IMR-90 (cell line): Measurements from ENCODE around the gene TNS3. TPM values are rescaled to one million over a fixed set of nuclear protein-coding genes. Genes with fewer than 3 reads are reported as not detected.

Experiments
- ATAC-seq: fragments of 200-7000 bp; cut with Tn5 transposase; 2 replicates; pipeline ENCODE4 v1.9.1; 2020; ENCODE audit warnings: low read depth, mild to moderate bottlenecking, moderate library complexity
- BruUV-seq: library from RNA; stranded (reverse); fragments of 400-500 nt; replicated peaks from 2 replicates; lab custom pipeline; 2021; lab: Mats Ljungman, UMichigan
- CTCF ChIA-PET: fragments of 300-600 bp; formaldehyde crosslinking; extraction: SDS; loops from one replicate; lab custom pipeline; 2021; ENCODE audit warnings: antibody characterized with exemption; lab: Yijun Ruan, JAX
- POLR2A ChIA-PET: fragments of 300-600 bp; sonication (Branson Sonifier 250); formaldehyde crosslinking; loops from one replicate; lab custom pipeline; 2022; ENCODE audit warnings: antibody characterized with exemption; ENCODE audit not compliant: unreplicated experiment; lab: Charles Lee
- DNase-seq: peaks from one replicate; pipeline ENCODE4 v3.0.0; 2013
- H2AFZ ChIP-seq: replicated peaks from 2 replicates; pipeline ENCODE3; 2013; ENCODE audit warnings: low read length, mild to moderate bottlenecking; ENCODE audit not compliant: poor library complexity
- H2AK5ac ChIP-seq: 2 replicates; pipeline ENCODE4 v1.6.1; 2013; ENCODE audit warnings: low read depth, low read length, inconsistent platforms
- H2AK9ac ChIP-seq: replicated peaks from 2 replicates; pipeline ENCODE3; 2013; ENCODE audit warnings: mild to moderate bottlenecking, low read depth, low read length, moderate library complexity; ENCODE audit not compliant: poor library complexity
- H2BK120ac ChIP-seq: 2 replicates; pipeline ENCODE4 v1.6.1; 2013; ENCODE audit warnings: low read depth, low read length, inconsistent platforms
- H2BK15ac ChIP-seq: 3 replicates; pipeline ENCODE4 v1.6.1; 2013; ENCODE audit warnings: low read depth, low read length, inconsistent platforms
- H2BK20ac ChIP-seq: 2 replicates; pipeline ENCODE4 v1.6.1; 2013; ENCODE audit warnings: low read depth, mild to moderate bottlenecking, inconsistent platforms, low read length, moderate library complexity
- H2BK5ac ChIP-seq: 2 replicates; pipeline ENCODE4 v1.6.1; 2013; ENCODE audit warnings: mild to moderate bottlenecking, low read depth, low read length, inconsistent platforms; ENCODE audit not compliant: poor library complexity, severe bottlenecking
- H3K14ac ChIP-seq: replicated peaks from 2 replicates; pipeline ENCODE4 v1.6.1; 2013; ENCODE audit warnings: low read depth, low read length, inconsistent platforms
- H3K18ac ChIP-seq: 2 replicates; pipeline ENCODE4 v1.6.1; 2013; ENCODE audit warnings: low read depth, low read length, control low read depth
- H3K23ac ChIP-seq: 2 replicates; pipeline ENCODE4 v1.6.1; 2013; ENCODE audit warnings: low read depth, low read length, inconsistent platforms
- H3K27ac ChIP-seq: 2 replicates; pipeline ENCODE4 v1.5.1; 2013; ENCODE audit warnings: mild to moderate bottlenecking, control low read depth, low read length; ENCODE audit not compliant: insufficient read depth
- H3K27me3 ChIP-seq: 2 replicates; pipeline ENCODE4 v1.6.1; 2013; ENCODE audit warnings: low read length; ENCODE audit not compliant: control insufficient read depth, insufficient read depth
- H3K36me3 ChIP-seq: 2 replicates; pipeline ENCODE4 v1.6.1; 2013; ENCODE audit warnings: low read length, mixed read lengths; ENCODE audit not compliant: control insufficient read depth, insufficient read depth
- H3K4ac ChIP-seq: 2 replicates; pipeline ENCODE4 v1.6.1; 2013; ENCODE audit warnings: low read depth, low read length, inconsistent platforms
- H3K4me1 ChIP-seq: 2 replicates; pipeline ENCODE4 v1.6.1; 2013; ENCODE audit warnings: low read length, mixed read lengths; ENCODE audit not compliant: control insufficient read depth, insufficient read depth
- H3K4me2 ChIP-seq: 2 replicates; pipeline ENCODE4 v1.6.1; 2013; ENCODE audit warnings: low read depth, mild to moderate bottlenecking, control low read depth, low read length, moderate library complexity
- H3K4me3 ChIP-seq: 2 replicates; pipeline ENCODE4 v1.5.1; 2013; ENCODE audit warnings: low read depth, mild to moderate bottlenecking, control low read depth, low read length, moderate library complexity; ENCODE audit not compliant: insufficient read depth
- H3K56ac ChIP-seq: 2 replicates; pipeline ENCODE4 v1.6.1; 2013; ENCODE audit warnings: low read length, inconsistent platforms; ENCODE audit not compliant: insufficient read depth; ENCODE audit errors: extremely low read depth
- H3K79me1 ChIP-seq, 2 experiments: 2 replicates each; pipeline ENCODE4 v1.6.1; 2013; ENCODE audit warnings: low read length in 2 of 2, inconsistent platforms in 1 of 2, low read depth in 1 of 2
- H3K9ac ChIP-seq: 2 replicates; pipeline ENCODE4 v1.6.1; 2013; ENCODE audit warnings: low read depth, low read length, control low read depth
- H3K9me1 ChIP-seq: 2 replicates; pipeline ENCODE4 v1.6.1; 2013; ENCODE audit warnings: low read length, inconsistent platforms; ENCODE audit not compliant: insufficient read depth
- H3K9me3 ChIP-seq: 2 replicates; pipeline ENCODE4 v1.6.1; 2013; ENCODE audit warnings: low read length; ENCODE audit not compliant: control insufficient read depth, insufficient read depth
- H4K20me1 ChIP-seq: 2 replicates; pipeline ENCODE4 v1.6.1; 2013; ENCODE audit warnings: low read length, inconsistent platforms; ENCODE audit not compliant: insufficient read depth
- H4K5ac ChIP-seq: 2 replicates; pipeline ENCODE4 v1.6.1; 2013; ENCODE audit warnings: mild to moderate bottlenecking, low read depth, low read length, control low read depth
- H4K8ac ChIP-seq, 2 experiments: 2 replicates each; pipeline ENCODE4 v1.6.1; 2013; ENCODE audit warnings: low read depth in 2 of 2, low read length in 2 of 2, control low read depth in 1 of 2, inconsistent platforms in 1 of 2
- H4K91ac ChIP-seq: 2 replicates; pipeline ENCODE4 v1.6.1; 2013; ENCODE audit warnings: low read depth, low read length, inconsistent platforms; ENCODE audit not compliant: insufficient read depth
- FOS ChIP-seq: fragments of 150-350 bp; IDR thresholded peaks from 2 replicates; pipeline ENCODE4 v1.6.1; 2016; ENCODE audit warnings: low read depth, low read length
- MXI1 ChIP-seq: IDR thresholded peaks from 2 replicates; pipeline ENCODE4 v1.6.1; 2012; ENCODE audit warnings: low read depth, mild to moderate bottlenecking, low read length, moderate library complexity, borderline replicate concordance
- WGBS, 2 experiments: methylation state at CpG; one replicate each; pipeline versions ENCODE4 v1.1.5 to v1.1.7; 2013; ENCODE audit warnings: missing lambda C conversion rate in 2 of 2; ENCODE audit not compliant: insufficient read length in 1 of 2; ENCODE audit errors: extremely low coverage in 2 of 2; 5-methylcytosine and 5-hydroxymethylcytosine counted together
- dilution Hi-C: fragments of 300-500 bp; cut with HindIII; formaldehyde crosslinking; loops from one replicate; pipeline ENCODE4 v1.14.3; 2018; ENCODE audit warnings: low sequenced_read_pairs; ENCODE audit not compliant: unreplicated experiment
- in situ Hi-C: fragments of 300-500 bp; cut with MboI; formaldehyde crosslinking; loops from 3 replicates; pipeline ENCODE4 v1.14.3; 2019; ENCODE audit warnings: low sequenced_read_pairs, inconsistent platforms, mixed read lengths
- intact Hi-C: fragments of 100-400 bp; cut with micrococcal nuclease; formaldehyde crosslinking; loops from 2 replicates; pipeline ENCODE4 v1.10.0; 2022
- polyA plus RNA-seq, 3 experiments: library from polyadenylated mRNA; depleted of rRNA; stranded (reverse); fragments of >200 nt; gene quantifications; 2 replicates each; pipeline ENCODE4 v1.2.3, GENCODE V29; 2012; ENCODE audit warnings: low replicate concordance in 1 of 3
- total RNA-seq: library from RNA; depleted of rRNA; stranded (reverse); fragments of >200 nt; gene quantifications from 2 replicates; pipeline ENCODE4 v1.2.3, GENCODE V29; 2012
- TF ChIP-seq, protein P1 (sequence below): fragments of 150-350 bp; IDR thresholded peaks from 2 replicates; pipeline ENCODE4 v1.6.1; 2016; ENCODE audit warnings: low read depth, mild to moderate bottlenecking, low read length, moderate library complexity, borderline replicate concordance

TNS3 gene
- total and polyA plus RNA-seq, 2 of the 4 experiments (the other 2 are of a cell fraction), result 64.3 to 79.2 TPM

DNA sequence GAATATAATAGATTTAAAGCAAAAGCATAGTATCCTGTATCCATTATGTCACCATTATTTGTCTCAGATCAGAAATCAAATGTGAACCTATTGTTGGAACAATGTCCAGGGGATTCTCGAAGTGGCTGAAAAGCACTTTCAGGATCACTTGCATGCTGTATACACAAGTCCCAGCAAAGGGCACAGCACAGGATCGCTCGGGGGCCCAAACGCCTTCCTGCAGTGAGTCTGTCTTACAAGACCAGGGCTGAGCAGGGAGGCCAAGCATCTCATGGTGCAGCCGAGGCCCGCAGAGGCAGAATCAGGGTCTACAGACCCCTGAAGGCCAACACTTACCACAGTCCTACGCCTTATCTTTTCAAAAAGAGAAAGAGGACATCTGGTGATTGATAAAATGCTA lies 92.3 kb downstream of the TNS3 start:
- BruUV-seq, result no TSS peak
- Histone ChIP-seq H2AK5ac (no peak overlapping the region), H3K4me1 (peaks cover 17% of the 10 kb centered on the region), H3K9ac (no peak overlapping the region), H3K27me3 (no peaks in the 10 kb centered on the region), H2BK120ac (no peak overlapping the region), H4K8ac (no peak overlapping the region), H2BK5ac (no peak overlapping the region), H3K36me3 (peaks cover 3% of the 10 kb centered on the region; the same call in 1 of the 2 replicates), H2BK20ac (no peak overlapping the region), H3K23ac (no peak overlapping the region), H3K56ac (no peak overlapping the region), H2AK9ac (no peak overlapping the region), H4K5ac (no peak overlapping the region), H3K4me3 (no peak overlapping the region), H3K4ac (no peak overlapping the region), H3K4me2 (no peak overlapping the region), H3K18ac (no peak overlapping the region), H2AFZ (no peak overlapping the region), H3K27ac (no peak overlapping the region), H3K14ac (no peak overlapping the region), H2BK15ac (no peak overlapping the region), H4K20me1 (peaks cover 53% of the 10 kb centered on the region), H3K9me1 (peaks cover 44% of the 10 kb centered on the region), H3K9me3 (no peaks in the 10 kb centered on the region), H4K91ac (no peak overlapping the region), H3K79me1 (peaks cover 76 to 85% of the 10 kb centered on the region in 2 experiments)
- ATAC-seq, result no peak
- ChIA-PET CTCF (interaction anchor here (0.7 to 0.8 kb wide), 2 partner anchors 10 to 274 kb away, joined by 3 to 7 read pairs; no protein-coding TSS in a partner anchor), POLR2A (no interaction called here)
- dilution Hi-C loops (no loop called here), intact Hi-C loops (no loop called here), in situ Hi-C loops (no loop called here)
- no peak for DNase-seq
- WGBS, 2 experiments, result no CpG with 5 or more reads among the region's 7 CpGs
- TF ChIP-seq, protein P1, sequence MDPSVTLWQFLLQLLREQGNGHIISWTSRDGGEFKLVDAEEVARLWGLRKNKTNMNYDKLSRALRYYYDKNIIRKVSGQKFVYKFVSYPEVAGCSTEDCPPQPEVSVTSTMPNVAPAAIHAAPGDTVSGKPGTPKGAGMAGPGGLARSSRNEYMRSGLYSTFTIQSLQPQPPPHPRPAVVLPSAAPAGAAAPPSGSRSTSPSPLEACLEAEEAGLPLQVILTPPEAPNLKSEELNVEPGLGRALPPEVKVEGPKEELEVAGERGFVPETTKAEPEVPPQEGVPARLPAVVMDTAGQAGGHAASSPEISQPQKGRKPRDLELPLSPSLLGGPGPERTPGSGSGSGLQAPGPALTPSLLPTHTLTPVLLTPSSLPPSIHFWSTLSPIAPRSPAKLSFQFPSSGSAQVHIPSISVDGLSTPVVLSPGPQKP, result no peak
- TF ChIP-seq FOS (no peak), MXI1 (no peak)
